HFF-Myc (cell line): ENCODE results near the gene AP2S1.
"Not testable (repeated sequence)": the region's sequence is repeated elsewhere in the genome, so short reads cannot be mapped to it uniquely, and the experiment has no call there.

ENCODE experiments used
- DNase-seq: peaks from one replicate; pipeline ENCODE4 v3.0.0-alpha.2; 2011; ENCODE audit warnings: low read depth; ENCODE audit errors: extremely low read depth
- H3K4me3 ChIP-seq: replicated peaks from 2 replicates; pipeline ENCODE4 v1.5.1; 2011; ENCODE audit warnings: low read depth, mild to moderate bottlenecking, control low read depth, low read length
- TF ChIP-seq, protein P1 (sequence below): IDR thresholded peaks from 2 replicates; pipeline ENCODE4 v1.5.1; 2012; ENCODE audit warnings: mild to moderate bottlenecking, low read depth, low read length, control low read depth; ENCODE audit errors: missing control alignments

AP2S1 gene

DNA sequence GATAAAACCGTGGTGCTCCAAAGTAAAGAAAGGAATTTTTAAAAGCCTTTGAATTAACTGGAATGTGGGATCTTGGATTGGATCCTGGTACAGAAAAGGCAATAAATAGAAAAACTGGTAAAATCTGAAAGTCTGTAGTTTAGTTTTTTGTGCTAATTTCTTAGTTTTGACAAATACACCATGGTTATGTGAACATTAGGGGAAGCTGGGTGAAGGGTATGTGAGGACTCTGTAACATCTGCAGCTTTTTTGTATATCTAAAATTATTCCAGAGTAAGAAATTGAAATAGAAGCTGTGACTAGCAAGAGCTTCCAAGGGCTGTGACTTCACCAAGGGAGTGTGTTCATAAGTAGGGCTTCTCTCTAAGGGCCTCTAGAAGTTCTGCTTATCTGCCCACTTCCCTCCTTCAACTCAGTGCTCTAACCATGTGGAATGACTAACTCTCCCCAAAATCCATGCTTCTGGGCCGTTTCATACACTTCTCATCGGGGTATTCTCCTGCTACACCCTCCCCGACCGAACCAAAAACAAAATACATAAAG is 36.7 kb upstream of the AP2S1 start:
- H3K4me3 ChIP-seq: no peak overlapping the region
- TF ChIP-seq, protein P1, sequence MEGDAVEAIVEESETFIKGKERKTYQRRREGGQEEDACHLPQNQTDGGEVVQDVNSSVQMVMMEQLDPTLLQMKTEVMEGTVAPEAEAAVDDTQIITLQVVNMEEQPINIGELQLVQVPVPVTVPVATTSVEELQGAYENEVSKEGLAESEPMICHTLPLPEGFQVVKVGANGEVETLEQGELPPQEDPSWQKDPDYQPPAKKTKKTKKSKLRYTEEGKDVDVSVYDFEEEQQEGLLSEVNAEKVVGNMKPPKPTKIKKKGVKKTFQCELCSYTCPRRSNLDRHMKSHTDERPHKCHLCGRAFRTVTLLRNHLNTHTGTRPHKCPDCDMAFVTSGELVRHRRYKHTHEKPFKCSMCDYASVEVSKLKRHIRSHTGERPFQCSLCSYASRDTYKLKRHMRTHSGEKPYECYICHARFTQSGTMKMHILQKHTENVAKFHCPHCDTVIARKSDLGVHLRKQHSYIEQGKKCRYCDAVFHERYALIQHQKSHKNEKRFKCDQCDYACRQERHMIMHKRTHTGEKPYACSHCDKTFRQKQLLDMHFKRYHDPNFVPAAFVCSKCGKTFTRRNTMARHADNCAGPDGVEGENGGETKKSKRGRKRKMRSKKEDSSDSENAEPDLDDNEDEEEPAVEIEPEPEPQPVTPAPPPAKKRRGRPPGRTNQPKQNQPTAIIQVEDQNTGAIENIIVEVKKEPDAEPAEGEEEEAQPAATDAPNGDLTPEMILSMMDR: no peak
- DNase-seq: no peak

DNA sequence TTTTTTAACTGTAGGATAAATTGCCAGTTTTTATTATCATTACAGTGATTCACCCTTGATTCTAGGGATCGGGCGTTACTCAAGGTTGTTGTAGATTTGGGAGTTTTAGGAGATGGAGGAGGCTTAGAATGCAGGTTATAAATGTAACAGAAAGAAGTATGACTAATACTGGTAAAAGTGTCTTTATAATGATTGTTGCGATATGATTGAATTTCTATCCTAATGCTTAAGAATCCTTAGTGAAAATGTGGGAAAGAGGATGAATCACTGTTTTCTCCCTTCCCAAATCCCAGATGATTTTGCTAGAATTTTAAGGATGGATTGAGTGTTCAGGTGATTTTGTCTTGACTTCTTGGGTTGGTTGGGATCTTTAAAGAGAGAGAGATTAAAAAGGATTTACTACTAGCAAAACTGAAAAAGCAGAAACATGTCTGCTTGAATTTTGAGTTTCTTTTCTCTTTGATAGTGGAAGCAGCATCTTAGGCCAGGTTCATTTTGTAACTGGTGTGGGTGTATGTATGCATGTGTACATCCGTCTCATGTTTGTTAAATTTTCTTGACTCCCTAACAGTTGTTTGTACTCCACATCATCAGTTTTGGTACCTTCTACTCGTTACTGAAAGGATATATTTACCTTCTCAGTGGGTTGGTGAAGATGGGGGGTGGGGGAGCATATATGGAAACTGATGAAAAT is 36.0 kb upstream of the AP2S1 start:
- H3K4me3 ChIP-seq: no peak overlapping the region
- DNase-seq: no peak
- TF ChIP-seq, protein P1: no peak

DNA sequence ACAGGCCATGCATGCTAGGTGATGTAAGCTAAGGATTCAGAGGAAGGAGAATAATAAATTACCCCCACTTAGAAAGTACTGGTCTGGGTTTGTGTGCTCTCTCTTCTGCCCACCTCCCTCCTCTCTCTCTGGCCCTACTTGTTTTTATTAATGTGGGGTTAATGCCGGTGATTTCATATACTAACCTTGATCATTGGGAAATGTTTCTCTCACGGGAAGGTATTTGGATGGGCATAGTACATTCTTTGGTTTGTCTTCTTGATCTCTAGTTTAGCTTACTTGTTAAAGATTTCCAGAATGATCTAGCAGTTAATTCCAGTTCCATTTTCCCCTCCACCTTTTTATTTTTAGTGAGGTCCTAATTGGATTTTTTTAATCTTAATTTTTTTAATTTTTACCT is 34.8 kb upstream of the AP2S1 start:
- no peak for DNase-seq

DNA sequence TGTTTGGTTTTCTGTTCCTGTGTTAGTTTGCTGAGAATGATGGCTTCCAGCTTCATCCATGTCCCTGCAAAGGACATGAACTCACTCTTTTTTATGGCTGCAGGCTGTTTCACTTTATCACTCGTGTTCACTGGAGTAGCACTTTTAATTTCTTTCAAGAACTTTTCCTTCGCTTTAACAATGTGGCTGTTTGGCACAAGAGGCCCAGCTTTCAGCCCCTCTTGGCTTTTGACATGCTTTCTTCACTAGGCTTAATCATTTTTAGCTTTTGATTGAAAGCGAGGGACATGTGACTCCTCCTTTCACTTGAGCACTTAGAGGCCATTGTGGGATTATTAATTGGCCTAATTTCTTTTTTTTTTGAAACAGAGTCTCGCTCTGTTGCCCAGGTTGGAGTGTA is 32.1 kb upstream of the AP2S1 start:
- DNase-seq, H3K4me3 ChIP-seq: not testable (repeated sequence)

More for the DNA sequence above, 34.8 kb upstream of the AP2S1 start:
- H3K4me3 ChIP-seq: no peak overlapping the region
- TF ChIP-seq, protein P1: no peak

DNA sequence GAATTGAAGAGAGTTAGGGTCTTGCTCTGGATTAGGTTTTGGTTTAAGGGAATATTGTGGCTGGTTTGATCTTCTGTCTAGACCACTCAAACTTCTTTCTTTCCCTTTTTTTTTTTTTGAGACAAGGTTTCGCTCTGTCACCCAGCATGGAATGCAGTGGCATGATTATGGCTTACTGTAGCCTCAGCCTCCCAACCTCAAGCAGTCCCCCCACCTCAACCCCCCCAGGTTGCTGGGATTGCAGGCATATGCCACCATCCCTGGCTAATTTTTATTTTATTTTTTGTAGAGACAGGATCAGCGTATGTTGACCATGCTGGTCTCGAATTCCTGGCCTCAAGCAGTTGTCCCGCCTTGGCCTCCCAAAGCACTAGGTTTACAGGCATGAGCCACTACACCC is 31.4 kb upstream of the AP2S1 start:
- no peak for DNase-seq
- TF ChIP-seq, protein P1: no peak
- H3K4me3 ChIP-seq: no peak overlapping the region

DNA sequence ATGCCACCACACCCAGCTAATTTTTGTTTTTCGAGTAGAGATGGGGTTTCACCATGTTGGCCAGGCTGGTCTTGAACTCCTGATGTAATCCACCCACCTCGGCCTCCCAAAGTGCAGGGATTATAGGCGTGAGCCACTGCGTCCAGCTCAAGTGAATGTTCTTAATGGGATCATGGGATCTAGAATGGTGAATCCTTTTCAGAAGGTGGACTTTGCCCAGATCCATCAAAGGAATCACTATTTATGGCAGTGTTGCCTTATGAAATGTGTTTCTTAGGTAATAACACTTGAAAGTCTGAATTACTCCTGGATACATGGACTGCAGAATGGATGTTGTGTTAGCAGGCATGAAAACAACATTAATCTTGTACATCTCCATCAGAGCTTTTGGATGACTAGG is 30.4 kb upstream of the AP2S1 start:
- no peak overlapping the region for H3K4me3 ChIP-seq
- no peak for DNase-seq
- TF ChIP-seq, protein P1: no peak

DNA sequence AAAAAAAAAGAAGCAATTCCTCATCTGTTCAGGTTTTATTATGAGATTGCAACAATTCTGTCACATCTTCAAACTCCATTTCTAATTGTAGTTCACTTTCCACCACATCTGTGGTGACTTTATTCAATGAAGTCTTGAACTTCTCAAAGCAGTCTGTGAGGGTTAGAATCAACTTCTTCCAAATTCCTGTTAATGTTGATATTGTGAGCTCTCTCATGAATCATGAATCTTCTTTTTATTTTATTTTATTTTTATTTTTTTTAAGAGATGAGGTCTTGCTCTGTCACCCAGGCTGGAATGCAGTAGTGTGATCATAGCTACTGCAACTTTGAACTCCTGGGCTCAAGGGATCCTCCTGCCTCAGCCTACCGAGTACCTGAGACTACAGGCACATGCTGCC is 29.8 kb upstream of the AP2S1 start:
- no peak overlapping the region for H3K4me3 ChIP-seq
- TF ChIP-seq, protein P1: no peak
- DNase-seq: no peak
